GM21390 (cell line): ENCODE data around the gene PRPH.
"Not testable (repeated sequence)": the region's sequence is repeated elsewhere in the genome, so short reads cannot be mapped to it uniquely, and the experiment has no call there.

ENCODE experiments used
- ATAC-seq: cut with Tn5 transposase; IDR thresholded peaks from one replicate; pipeline ENCODE4 v1.9.1; 2021; ENCODE audit not compliant: unreplicated experiment

PRPH gene

GRCh38 chr12:49298160-49298559, 3.2 kb downstream of the PRPH start:
- no peak for ATAC-seq

GRCh38 chr12:49301760-49302159, 6.8 kb downstream of the PRPH start:
- ATAC-seq: no peak

GRCh38 chr12:49304161-49304560, 9.2 kb downstream of the PRPH start:
- no peak for ATAC-seq

- no peak for ATAC-seq
Observed at GRCh38 chr12:49305762-49306510, 11.0 kb downstream of the PRPH start.

- ATAC-seq: no peak
Observed at GRCh38 chr12:49309386-49309785, 14.4 kb downstream of the PRPH start.

- not testable (repeated sequence) for ATAC-seq
Observed at GRCh38 chr12:49310451-49311000, 15.6 kb downstream of the PRPH start.

- no peak for ATAC-seq
Observed at GRCh38 chr12:49314811-49315210, 19.9 kb downstream of the PRPH start.

- ATAC-seq: not testable (repeated sequence)
Observed at GRCh38 chr12:49317118-49317517, 22.2 kb downstream of the PRPH start.

GRCh38 chr12:49320411-49321103, 25.6 kb downstream of the PRPH start:
- not testable (repeated sequence) for ATAC-seq

- ATAC-seq: no peak
Observed at GRCh38 chr12:49322367-49322707, 27.4 kb downstream of the PRPH start.

- ATAC-seq: peak; percentile 98
Observed at GRCh38 chr12:49322708-49323523, 28.0 kb downstream of the PRPH start, which contains the start of gene TROAP. TROAP (plus strand) TSS chr12:49323255; CDS start chr12:49323609, 354 bp downstream.

GRCh38 chr12:49323524-49324097, 28.7 kb downstream of the PRPH start:
- ATAC-seq: no peak

GRCh38 chr12:49325606-49326005, 30.7 kb downstream of the PRPH start:
- ATAC-seq: no peak

GRCh38 chr12:49327368-49327767, 32.4 kb downstream of the PRPH start:
- no peak for ATAC-seq

- no peak for ATAC-seq
Observed at GRCh38 chr12:49327887-49328286, 32.9 kb downstream of the PRPH start.

- ATAC-seq: no peak
Observed at GRCh38 chr12:49328816-49329215, 33.9 kb downstream of the PRPH start.

- no peak for ATAC-seq
Observed at GRCh38 chr12:49330032-49330619, 35.2 kb downstream of the PRPH start.

GRCh38 chr12:49330631-49331379, 35.9 kb downstream of the PRPH start:
- ATAC-seq: no peak

- no peak for ATAC-seq
Observed at GRCh38 chr12:49331380-49332222, 36.7 kb downstream of the PRPH start.
